HG03442 (cell line): ENCODE data around the gene OR52E8.
A peak's percentile ranks its signal among the peaks of the same experiment; 100 is the strongest.

ENCODE experiments used
- ATAC-seq: cut with Tn5 transposase; IDR thresholded peaks from one replicate; pipeline ENCODE4 v1.9.1; 2021; ENCODE audit warnings: mild to moderate bottlenecking, moderate library complexity; ENCODE audit not compliant: unreplicated experiment

The OR52E8 gene

GRCh38 chr11:5808500-5809121 lies 48.9 kb downstream of the OR52E8 start, which contains the start of gene OR52N2:
Gene OR52N2 (plus strand): TSS chr11:5808924. CDS start chr11:5820336, 11,412 bp downstream.
- peak; percentile 94 for ATAC-seq

- no peak for ATAC-seq
Measured at GRCh38 chr11:5807580-5807979, 49.9 kb downstream of the OR52E8 start.
